ENCODE results near the gene ZSWIM5. TPM values are rescaled to one million over a fixed set of nuclear protein-coding genes. Genes with fewer than 3 reads are reported as not detected.
A peak's percentile ranks its signal among the peaks of the same experiment; 100 is the strongest.

ZSWIM5 gene
- total and polyA plus RNA-seq, 9 of the 15 experiments (the other 6 are each of a cell fraction or from before 2014, with no cell fraction given), result under 0.01 to 0.07 (median 0.03) TPM; not detected in 3

- no peak for TF ChIP-seq ZC3H11A (IDR thresholded peaks at IDR 0.05; ENCODE audit: low read depth, low read length)
- TF ChIP-seq, protein P1, sequence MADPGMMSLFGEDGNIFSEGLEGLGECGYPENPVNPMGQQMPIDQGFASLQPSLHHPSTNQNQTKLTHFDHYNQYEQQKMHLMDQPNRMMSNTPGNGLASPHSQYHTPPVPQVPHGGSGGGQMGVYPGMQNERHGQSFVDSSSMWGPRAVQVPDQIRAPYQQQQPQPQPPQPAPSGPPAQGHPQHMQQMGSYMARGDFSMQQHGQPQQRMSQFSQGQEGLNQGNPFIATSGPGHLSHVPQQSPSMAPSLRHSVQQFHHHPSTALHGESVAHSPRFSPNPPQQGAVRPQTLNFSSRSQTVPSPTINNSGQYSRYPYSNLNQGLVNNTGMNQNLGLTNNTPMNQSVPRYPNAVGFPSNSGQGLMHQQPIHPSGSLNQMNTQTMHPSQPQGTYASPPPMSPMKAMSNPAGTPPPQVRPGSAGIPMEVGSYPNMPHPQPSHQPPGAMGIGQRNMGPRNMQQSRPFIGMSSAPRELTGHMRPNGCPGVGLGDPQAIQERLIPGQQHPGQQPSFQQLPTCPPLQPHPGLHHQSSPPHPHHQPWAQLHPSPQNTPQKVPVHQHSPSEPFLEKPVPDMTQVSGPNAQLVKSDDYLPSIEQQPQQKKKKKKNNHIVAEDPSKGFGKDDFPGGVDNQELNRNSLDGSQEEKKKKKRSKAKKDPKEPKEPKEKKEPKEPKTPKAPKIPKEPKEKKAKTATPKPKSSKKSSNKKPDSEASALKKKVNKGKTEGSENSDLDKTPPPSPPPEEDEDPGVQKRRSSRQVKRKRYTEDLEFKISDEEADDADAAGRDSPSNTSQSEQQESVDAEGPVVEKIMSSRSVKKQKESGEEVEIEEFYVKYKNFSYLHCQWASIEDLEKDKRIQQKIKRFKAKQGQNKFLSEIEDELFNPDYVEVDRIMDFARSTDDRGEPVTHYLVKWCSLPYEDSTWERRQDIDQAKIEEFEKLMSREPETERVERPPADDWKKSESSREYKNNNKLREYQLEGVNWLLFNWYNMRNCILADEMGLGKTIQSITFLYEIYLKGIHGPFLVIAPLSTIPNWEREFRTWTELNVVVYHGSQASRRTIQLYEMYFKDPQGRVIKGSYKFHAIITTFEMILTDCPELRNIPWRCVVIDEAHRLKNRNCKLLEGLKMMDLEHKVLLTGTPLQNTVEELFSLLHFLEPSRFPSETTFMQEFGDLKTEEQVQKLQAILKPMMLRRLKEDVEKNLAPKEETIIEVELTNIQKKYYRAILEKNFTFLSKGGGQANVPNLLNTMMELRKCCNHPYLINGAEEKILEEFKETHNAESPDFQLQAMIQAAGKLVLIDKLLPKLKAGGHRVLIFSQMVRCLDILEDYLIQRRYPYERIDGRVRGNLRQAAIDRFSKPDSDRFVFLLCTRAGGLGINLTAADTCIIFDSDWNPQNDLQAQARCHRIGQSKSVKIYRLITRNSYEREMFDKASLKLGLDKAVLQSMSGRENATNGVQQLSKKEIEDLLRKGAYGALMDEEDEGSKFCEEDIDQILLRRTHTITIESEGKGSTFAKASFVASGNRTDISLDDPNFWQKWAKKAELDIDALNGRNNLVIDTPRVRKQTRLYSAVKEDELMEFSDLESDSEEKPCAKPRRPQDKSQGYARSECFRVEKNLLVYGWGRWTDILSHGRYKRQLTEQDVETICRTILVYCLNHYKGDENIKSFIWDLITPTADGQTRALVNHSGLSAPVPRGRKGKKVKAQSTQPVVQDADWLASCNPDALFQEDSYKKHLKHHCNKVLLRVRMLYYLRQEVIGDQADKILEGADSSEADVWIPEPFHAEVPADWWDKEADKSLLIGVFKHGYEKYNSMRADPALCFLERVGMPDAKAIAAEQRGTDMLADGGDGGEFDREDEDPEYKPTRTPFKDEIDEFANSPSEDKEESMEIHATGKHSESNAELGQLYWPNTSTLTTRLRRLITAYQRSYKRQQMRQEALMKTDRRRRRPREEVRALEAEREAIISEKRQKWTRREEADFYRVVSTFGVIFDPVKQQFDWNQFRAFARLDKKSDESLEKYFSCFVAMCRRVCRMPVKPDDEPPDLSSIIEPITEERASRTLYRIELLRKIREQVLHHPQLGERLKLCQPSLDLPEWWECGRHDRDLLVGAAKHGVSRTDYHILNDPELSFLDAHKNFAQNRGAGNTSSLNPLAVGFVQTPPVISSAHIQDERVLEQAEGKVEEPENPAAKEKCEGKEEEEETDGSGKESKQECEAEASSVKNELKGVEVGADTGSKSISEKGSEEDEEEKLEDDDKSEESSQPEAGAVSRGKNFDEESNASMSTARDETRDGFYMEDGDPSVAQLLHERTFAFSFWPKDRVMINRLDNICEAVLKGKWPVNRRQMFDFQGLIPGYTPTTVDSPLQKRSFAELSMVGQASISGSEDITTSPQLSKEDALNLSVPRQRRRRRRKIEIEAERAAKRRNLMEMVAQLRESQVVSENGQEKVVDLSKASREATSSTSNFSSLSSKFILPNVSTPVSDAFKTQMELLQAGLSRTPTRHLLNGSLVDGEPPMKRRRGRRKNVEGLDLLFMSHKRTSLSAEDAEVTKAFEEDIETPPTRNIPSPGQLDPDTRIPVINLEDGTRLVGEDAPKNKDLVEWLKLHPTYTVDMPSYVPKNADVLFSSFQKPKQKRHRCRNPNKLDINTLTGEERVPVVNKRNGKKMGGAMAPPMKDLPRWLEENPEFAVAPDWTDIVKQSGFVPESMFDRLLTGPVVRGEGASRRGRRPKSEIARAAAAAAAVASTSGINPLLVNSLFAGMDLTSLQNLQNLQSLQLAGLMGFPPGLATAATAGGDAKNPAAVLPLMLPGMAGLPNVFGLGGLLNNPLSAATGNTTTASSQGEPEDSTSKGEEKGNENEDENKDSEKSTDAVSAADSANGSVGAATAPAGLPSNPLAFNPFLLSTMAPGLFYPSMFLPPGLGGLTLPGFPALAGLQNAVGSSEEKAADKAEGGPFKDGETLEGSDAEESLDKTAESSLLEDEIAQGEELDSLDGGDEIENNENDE (IDR thresholded peaks at IDR 0.05; ENCODE audit: low read depth, low read length), result no peak
- peak in 1 of 2 experiments; percentile 87; a peak in 2 of 4 replicates for TF ChIP-seq ZMIZ1 (IDR thresholded peaks at IDR 0.05; ENCODE audit: low read depth in 2 of 2, low read length in 2 of 2)
- TF ChIP-seq ETV1 (tag; conservative IDR thresholded peaks at IDR 0.05; ENCODE audit: low read depth), result no peak
- TF ChIP-seq MBD2 (IDR thresholded peaks at IDR 0.05; ENCODE audit: borderline replicate concordance, low read depth), result peak; percentile 55; the same call in 1 of the 2 replicates
- peak; percentile 47; the same call in 1 of the 2 replicates for TF ChIP-seq JUND (IDR thresholded peaks at IDR 0.05; ENCODE audit: borderline replicate concordance, low read depth, low read length)
- TF ChIP-seq JUND (tag; IDR thresholded peaks at IDR 0.05; ENCODE audit: borderline replicate concordance, low read depth, low read length), result peak; percentile 41; the same call in 1 of the 3 replicates
- TF ChIP-seq ZBTB1 (CRISPR knock-in tag; IDR thresholded peaks at IDR 0.05; ENCODE audit: borderline replicate concordance, low read depth), result 0 out of 2 replicates have a peak, but pooled peaks have one; percentile 43
Observed at GRCh38 chr1:45038661-45039364, 167.6 kb downstream of the ZSWIM5 start (continued).
